HG03175 (cell line): ENCODE results near the gene ZBTB7B.
A peak's percentile ranks its signal among the peaks of the same experiment; 100 is the strongest.

Experiments
- ATAC-seq: cut with Tn5 transposase; IDR thresholded peaks from one replicate; pipeline ENCODE4 v1.9.1; 2021; ENCODE audit warnings: mild to moderate bottlenecking, moderate library complexity; ENCODE audit not compliant: unreplicated experiment

Gene ZBTB7B

DNA sequence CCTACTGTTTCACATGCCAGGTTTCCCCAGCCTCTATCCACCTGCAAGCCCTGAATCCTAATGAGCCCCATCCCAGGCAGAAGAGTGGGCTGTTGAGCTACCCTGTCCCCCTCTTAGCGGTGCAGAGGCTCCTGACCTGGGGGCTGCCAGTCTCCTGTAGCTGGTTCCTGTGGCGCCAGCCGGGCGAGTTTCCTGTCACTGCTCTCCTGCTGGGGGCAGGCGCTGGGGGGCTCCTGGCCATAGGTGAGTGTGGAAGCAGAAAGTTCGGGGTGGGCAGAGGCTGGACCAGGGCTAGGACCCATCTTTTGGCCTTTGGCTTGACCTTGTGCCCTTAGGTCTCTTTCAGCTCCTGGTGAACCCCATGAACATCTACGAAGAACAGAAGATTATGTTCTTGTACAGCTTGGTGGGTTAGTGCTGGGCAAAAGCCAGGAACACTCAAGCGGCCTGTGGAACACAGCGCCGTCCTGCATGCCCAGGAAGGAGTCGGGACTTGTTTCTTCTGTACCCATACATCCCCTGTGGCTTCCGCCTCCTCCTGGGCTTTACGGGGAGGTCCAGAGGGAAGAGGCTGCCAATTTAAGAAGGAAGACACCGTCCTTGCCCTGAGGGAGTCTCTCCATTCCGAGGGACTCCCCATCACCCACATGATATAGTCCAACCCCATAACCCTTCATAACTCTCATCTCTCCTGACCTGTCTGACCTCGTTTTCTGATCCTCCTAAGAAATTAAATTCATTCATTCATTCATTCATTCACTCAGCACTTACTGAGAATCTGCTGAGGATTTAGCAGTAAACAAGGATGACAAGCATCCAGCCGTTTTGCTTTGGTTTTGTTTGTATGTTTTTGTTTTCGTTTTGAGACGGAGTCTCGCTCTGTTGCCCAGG lies 32.0 kb downstream of the ZBTB7B start:
- ATAC-seq: no peak

DNA sequence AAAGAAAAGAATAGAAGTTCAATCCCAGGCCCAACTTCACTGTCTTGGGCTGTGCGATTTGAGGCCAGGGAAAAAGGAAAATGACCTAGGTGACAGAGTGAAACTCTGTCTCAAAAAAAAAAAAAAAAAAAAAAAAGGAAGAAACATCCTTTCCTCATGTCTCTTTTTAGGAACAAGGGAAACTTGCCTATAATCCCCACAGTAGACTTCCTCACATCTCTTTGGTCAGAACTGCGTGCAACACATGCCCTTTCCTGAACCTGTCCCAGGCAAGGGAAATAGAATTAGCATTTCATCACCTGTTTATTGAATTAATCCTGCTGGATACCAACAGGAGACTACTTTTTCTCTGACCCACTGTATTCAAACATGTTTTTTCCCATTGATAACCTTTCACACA lies 33.3 kb downstream of the ZBTB7B start:
- ATAC-seq: no peak

DNA sequence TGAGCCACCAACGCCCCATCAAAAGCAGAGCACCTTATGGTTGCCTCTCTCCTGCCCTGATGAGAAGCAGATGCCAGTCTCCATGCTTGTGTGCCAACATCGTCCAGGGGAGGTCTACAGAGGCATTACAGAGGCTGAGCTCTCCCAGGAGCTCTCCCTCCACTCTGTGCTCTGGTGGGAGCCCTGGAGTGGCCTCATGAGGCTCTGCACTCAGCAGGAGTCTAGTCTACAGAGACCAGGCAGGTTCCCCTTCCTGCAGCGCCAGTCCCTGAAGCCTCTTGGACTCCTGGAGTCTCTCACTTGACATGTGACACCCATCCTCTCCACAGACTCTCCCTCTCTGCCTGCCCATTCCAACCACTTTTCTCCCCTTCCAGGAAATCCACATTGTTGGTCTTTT lies 34.4 kb downstream of the ZBTB7B start:
- no peak for ATAC-seq

DNA sequence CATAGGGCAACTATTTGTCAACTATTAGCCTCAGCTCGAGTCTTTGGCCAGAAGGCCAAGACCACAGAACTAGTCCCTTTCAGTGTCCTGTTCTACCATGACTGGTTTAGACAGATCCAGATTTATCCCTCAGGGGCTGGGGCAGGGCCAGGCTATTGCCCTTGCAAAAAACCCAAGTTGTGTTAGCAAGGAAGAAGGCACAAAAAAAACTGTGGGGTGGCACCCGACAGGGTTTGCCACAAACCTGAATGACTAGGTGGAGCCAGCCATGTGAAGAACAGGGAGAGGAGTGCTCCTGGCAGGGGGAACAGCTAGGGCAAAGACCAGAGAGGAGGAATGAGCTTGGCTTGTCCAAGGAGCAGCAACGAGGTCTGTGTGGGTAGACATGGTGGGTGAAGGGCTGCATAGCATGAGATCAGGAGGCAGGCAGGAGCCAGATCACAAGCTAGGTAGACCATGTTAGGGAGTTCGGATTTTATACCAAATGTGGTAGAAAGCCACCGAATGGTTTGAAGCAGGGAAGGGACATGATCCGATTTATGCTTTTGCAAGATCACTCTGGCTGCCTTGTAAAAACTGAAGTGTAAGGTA lies 35.3 kb downstream of the ZBTB7B start:
- no peak for ATAC-seq

DNA sequence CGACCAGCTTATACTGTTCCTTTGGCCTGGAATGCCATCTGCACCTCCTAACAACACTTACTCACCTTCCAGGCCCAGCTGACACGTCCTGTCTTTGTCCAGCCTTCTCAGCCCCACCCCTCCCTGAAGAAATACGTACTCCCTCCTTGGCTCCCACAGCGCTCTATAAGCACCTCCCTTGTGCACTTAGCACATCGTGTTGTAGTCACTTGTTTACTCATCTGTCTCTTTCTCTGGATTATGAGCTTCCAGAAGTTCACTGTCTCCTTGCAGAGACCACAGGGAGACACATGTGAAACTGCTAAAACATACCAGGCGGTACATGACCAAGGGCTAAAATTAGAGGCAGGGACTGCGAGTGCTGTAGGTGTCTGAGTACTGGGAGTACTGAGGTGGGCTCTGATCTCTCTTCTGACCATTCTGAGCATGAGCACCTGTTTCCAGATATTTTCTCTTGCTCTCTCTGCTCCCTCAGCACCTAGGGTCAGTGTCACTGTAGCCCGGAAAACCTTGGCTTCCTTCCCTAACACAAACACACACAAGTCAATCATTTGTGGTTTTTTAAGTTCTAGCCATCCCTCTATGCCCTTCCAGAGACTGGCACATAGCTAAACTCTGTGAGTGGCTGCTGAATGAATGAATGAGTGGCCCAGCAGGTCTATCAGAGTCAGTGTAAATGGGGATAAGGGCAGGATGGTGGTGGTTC lies 36.2 kb downstream of the ZBTB7B start:
- ATAC-seq: no peak

DNA sequence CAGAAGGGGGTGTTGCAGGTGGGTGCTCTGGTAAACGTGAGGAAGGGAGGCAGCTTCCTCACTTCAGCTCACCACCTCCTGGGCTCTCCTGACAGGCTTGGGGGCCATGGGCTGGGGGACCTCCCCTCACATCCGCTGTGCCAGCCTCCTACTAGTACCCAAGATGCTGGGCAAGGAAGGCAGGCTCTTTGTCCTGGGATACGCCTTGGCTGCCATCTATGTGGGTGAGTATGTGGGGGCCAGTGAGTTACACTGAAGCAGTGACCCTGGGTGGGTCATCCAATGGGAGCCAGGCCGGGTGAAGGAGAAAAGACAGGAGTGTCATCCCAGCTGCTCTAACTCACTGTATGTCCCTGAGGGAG lies 36.7 kb downstream of the ZBTB7B start:
- ATAC-seq: no peak

DNA sequence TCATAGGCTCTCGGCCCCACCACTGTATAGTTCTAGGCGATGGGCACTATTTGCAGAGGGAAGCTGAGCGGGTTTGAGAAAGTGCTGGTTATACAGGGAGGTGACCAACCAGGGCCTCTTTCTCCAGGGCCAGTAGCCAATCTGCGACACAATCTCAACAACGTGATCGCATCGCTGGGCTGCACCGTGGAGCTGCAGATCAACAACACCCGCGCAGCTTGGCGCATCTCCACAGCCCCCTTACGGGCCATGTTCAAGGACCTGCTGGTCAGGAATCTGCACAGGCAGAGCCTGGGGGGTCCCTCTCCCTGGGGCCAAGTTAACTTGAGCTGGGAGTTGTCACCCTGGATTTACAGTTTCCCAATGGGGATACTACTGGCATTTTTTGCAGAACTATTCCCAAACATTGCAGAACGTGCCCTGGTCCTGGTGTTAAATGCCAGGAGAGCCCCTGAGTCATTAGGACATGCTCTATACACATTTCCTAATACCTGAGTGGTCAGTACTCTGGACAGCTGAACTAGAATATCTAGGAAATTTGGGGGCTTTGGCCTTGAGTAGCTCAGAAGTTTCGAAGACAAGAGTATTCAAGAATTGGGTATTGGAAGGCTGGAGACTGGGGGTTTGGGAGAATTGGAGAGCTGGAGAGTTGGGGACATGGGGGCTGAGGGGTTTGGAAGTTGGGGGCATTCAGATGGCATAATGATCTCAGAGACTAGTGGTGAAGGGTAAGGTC lies 37.9 kb downstream of the ZBTB7B start:
- ATAC-seq: no peak

DNA sequence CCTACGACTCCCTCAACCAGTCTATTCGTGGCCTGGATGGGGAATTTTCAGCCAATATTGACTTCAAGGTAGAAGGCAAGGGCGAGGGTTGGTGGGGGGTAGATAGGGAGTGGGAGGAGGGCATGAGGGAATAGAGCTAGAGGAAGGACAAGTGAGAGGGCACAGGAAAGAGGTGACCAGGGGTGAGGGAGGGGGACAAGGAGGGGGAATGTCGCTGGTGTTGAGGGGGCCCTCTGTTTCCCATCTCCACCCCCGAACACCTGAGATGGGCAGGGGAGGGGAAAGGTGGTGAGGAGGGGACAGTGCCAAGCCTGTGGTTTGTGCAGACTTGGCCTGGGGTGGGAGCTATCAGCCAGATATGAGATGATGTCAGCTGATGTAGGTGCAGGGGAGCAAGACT lies 40.2 kb downstream of the ZBTB7B start:
- no peak for ATAC-seq

DNA sequence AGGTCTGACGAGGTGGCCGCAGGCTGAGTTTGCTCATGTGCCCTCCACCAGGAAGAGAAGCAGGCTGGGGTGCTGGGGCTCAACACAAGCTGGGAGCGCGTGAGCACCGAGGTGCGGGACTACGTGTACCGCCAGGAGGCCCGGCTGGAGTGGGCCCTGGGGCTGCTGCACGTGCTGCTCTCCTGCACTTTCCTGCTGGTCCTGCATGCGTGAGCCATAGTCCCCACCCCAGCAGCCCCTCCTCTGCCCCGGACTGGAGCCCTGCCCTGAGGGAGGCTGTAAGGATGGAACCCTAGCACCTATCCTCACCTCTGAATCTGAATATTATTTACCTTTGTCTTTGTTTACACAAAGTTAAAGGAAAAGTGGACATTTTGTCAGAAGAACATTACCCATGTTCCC lies 40.7 kb downstream of the ZBTB7B start:
- ATAC-seq: no peak

DNA sequence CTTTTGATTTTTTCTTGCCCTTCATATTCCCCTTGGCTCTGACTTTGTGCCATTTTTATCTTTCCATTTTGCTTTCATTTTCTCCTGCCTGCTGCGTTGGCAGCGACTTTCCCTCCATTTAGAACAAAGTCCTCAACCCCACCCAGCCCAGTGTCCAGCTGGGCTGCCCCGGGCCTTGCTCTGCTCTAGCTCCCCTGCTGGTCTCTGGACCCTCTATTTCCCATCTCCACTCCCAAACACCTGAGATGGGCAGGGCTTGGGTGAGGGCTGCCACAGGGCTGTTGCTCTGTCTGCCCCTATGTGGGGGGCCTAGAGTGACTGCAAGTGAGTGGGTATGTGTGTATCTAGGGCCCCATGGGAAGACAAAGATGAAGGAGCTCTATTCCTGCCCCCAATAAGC lies 41.2 kb downstream of the ZBTB7B start:
- no peak for ATAC-seq

DNA sequence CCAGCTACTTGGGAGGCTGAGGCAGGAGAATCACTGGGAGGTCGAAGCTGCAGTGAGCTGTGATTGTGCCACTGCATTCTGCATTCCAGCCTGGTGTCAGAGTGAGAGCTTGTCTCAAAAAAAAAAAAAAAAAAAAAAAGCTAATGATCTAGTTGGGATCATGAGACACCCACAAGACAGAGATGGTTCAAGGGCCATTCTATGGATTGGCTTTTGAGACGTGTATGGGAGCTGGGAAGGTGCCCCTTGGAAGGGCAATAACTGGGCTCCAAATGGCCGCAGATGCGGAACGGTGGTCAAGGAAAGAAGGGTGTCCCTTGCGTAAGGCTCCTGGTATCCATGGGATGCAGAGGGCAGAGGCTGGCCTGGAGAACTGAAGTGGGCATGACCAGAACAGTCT lies 41.8 kb downstream of the ZBTB7B start:
- ATAC-seq: no peak

DNA sequence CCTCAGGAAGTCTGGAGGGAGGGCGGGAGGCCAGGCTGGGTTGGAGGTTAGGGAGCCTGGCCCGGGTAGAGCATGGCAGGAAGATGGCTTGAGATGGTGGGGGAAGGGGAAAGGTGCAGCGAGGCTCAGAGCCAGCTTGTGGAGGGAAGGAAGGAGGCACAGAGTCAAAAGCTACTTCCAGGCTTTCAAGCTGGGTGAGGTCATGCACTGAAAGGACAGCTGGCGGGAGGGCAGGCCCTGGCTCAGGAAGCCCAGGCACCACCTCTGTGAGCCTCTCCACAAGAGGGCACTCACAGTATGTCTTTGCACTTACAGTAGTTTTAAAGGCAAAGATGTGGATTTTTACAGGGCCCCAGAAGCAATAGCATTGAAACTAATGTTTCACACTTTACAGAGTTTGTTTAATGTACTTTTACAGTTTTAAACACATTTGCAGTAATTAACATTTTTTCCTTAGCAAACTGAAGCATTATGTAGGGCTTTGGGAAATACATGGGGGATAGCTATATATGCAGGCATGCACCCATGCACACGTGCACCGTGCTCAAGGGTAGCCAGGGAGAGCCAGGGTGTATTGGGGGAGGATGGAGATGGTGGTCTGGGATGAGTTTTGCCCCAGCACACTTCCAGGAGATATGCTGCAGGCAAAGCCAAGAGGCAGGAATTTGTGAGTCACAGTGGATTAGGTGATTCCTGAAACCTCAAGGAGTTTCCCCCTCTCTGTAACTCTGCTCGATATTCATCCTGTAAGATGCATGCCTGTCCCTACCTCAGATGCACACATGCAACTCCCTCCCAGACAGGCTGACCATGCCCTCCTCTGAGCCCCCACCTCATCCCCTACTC lies 42.4 kb downstream of the ZBTB7B start:
- no peak for ATAC-seq

DNA sequence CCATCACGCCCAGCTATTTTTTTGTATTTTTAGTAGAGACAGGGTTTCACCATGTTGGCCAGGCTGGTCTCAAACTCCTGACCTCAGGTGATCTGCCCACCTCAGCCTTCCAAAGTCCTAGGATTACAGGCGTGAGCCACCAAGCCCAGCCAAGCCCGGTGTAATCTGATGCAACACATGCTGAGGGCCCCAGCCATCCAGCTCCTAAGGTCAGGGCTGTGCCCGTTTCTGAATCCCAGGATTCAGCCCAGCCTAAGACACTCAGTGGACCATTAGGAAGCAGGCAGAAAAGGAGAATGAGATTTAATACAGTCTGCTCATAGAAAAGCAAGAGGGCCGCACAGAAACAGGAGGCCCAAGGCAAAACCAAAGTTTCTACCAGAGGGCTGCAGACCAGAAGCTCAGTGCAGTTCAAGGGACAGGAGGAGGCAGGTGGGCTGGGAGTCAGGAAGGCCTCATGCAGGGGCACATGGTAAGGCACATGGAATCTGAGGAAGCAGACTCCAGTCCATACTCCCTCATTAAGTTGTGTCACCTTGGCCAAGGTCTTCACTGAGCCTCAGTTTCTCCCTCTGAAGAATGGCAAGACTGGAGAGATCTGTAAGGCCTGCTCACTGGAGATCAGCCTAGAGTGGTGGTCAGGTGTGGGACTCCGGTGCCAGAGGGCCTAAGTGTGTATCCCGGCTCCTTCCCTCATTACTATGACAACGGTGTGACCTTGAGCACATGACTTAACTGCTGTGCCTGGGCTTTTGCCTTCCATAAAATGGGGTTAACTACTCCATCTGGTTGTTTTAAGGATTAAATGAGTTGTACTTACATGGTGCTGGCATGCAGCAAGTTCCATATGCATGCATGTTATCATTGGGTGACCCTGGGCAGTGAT lies 46.1 kb downstream of the ZBTB7B start:
- ATAC-seq: no peak

DNA sequence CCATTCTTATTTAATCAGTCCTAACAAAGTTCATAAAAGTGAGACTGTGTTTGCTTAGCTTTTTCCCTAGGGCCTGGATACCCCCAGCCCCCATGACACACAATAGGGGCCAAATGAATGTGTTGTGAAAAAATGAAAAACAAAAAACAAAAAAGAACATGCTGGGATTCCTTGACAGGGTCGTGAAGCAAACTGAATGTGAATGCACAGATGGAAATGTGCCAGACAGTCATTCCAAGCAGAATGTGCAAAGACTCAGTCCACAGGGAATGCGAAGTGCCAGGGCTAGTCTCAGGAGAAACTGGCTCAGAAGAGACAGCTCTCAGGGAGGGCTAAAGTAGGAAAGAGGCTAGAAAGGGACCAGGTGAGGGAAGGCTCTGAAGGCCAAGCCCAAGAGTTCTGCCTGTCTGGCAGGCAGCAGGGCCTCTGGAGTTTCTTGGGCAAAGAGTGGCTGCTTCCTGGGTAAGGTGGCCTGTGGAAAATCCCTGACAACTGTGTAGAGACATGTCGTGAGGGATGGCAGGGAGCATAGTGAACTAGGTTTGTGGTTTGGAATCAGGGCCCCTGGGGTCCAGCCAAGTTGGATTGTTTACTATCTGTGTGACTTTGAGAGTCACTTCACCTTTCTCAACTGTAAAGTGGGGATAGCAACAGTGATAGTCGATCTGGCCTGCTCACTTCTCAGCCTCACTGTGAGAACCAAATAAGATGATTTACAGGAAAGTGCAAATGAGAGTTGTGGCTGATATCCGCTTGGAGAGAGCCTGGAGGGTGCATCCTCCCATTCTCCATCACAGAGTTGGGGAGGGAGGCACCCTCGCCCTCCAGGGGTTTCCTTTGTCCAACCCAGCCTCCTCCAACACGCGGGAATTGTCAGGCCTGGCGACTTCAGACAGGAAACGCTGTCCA lies 47.3 kb downstream of the ZBTB7B start:
- no peak for ATAC-seq

DNA sequence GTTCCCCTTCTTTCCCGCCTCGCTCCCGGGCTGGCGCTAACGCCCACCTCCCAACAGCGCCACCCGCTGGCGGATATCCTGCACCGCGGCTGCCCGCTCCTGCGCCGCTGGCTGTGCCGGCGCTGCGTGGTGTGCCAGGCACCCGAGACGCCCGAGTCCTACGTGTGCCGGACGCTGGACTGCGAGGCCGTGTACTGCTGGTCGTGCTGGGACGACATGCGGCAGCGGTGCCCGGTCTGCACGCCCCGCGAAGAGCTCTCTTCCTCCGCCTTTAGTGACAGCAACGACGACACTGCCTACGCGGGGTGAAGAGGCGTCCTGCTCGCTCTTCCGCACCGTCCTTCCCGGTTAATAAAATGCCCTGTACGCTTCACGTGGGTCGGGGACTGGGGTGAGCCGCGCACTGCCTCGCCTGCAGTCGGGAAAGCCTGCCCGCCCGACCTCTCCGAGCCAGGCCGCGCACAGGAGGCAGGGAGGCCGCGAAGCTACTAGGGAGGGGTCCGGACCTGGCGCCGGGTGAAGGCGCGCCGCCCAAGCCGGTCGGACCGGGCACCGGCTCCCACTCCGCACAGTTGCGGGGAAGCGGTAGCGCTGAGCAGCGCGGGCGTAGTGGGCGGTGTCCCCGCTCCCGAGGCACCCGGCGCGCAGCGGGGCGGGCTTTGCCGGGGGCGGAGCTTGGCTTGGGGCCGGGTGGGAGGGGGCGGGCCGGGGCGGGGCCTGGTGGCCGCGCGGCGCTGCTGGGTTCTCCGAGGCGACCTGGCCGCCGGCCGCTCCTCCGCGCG lies 48.1 kb downstream of the ZBTB7B start, which contains the start of gene ADAM15:
ADAM15 (plus strand) TSS at position 757 of the 782 bp plus-strand sequence. CDS start 71 bp downstream, outside the sequence.
- peak; percentile 61 for ATAC-seq

DNA sequence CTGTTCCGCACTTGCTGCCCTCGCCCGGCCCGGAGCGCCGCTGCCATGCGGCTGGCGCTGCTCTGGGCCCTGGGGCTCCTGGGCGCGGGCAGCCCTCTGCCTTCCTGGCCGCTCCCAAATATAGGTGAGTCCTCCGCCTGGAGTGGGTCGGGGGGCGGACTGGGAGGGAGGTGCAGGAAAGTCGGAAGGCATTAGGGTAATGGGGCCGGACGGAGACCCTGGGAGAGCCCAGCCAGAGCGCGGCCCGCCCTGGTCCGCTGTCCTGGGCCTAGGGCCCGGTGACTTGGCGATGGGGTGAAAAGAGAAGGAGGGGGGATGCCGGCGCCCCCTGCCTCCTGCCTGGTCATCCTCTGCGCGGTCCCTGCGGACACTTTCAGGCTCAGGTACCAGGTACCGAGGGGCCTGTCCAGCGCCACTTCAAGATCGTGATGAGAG lies 48.8 kb downstream of the ZBTB7B start:
- ATAC-seq: no peak

DNA sequence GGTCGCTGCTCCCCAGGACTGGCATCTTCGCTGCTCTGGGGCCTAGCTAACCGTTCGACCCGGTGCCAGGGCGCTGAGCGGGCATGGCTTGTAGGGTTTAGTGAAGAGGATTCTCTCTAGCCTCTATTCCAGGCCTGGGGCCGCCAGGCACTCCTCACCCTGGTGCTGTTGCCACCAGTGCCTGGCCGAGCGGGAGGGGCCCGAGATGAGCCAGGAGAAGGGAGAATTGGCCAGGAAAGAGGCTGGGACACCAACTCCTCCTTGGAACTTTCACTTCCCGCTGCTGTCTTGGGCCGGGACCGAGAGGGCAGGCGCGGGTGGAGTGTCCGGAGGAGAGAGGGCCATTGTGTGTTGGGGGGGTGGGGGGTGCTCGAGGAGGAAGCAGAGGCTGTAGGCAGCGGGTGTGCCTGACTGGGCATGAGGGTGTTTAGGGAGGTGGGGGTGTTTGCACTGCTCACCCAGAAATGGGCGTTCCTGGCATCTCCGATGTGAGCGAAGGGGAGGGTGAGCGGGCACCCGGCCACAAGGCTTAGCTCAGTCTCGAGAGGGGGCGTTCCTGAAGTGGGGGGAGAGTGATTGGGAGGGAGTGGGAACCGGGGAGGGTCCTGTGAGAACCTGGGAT lies 49.3 kb downstream of the ZBTB7B start:
- ATAC-seq: no peak
